ENCODE measurements around the gene WEE2. TPM values are rescaled to one million over a fixed set of nuclear protein-coding genes. Genes with fewer than 3 reads are reported as not detected.
A peak's percentile ranks its signal among the peaks of the same experiment; 100 is the strongest.

WEE2 gene
- polyA plus RNA-seq, 4 donors, result 2.1 TPM; not detected in 3

- DNase-seq (no peak), FAIRE-seq (no peak)
- peaks cover 0 to 19% (median 0%) of the 10 kb centered on the region in 3 donors for H3K4me1 ChIP-seq (ENCODE audit: control insufficient read depth in 3 of 3, insufficient read depth in 2 of 3, low read depth in 1 of 3, low read length in 2 of 3)
- no peak overlapping the region for H3K4me3 ChIP-seq (ENCODE audit: low read depth in 1 of 3, low read length in 3 of 3)
- H3K27ac ChIP-seq (ENCODE audit: low read depth in 1 of 3, low read length in 2 of 3), result peak overlapping the region in 1 of 3 donors; percentile 34
- peaks cover 0 to 11% (median 0%) of the 10 kb centered on the region in 3 donors for H3K36me3 ChIP-seq (ENCODE audit: control insufficient read depth in 3 of 3, insufficient read depth in 2 of 3, low read depth in 1 of 3, low read length in 3 of 3)
- no peaks in the 10 kb centered on the region for H3K27me3 ChIP-seq (ENCODE audit: control insufficient read depth in 3 of 3, insufficient read depth in 3 of 3, low read length in 3 of 3)
- H3K9me3 ChIP-seq (ENCODE audit: control insufficient read depth in 2 of 2, insufficient read depth in 1 of 2, low read depth in 1 of 2, low read length in 1 of 2), result no peaks in the 10 kb centered on the region
- WGBS, 3 donors, result 20 to 29% (median 23%) methylated on average over 2 of the region's 2 CpGs
Measured at GRCh38 chr7:141696348-141696747, 11.8 kb upstream of the WEE2 start.

GRCh38 chr7:141697211-141697871 is 10.8 kb upstream of the WEE2 start:
- Histone ChIP-seq H3K27me3 (ENCODE audit: control insufficient read depth in 3 of 3, insufficient read depth in 3 of 3, low read length in 3 of 3) (no peaks in the 10 kb centered on the region), H3K27ac (ENCODE audit: low read depth in 1 of 3, low read length in 2 of 3) (no peak overlapping the region), H3K9me3 (ENCODE audit: control insufficient read depth in 2 of 2, insufficient read depth in 1 of 2, low read depth in 1 of 2, low read length in 1 of 2) (no peaks in the 10 kb centered on the region), H3K4me3 (ENCODE audit: low read depth in 1 of 3, low read length in 3 of 3) (no peak overlapping the region), H3K4me1 (ENCODE audit: control insufficient read depth in 3 of 3, insufficient read depth in 2 of 3, low read depth in 1 of 3, low read length in 2 of 3) (peaks cover 0 to 16% (median 0%) of the 10 kb centered on the region in 3 donors), H3K36me3 (ENCODE audit: control insufficient read depth in 3 of 3, insufficient read depth in 2 of 3, low read depth in 1 of 3, low read length in 3 of 3) (peaks cover 0 to 11% (median 0%) of the 10 kb centered on the region in 3 donors)
- DNase-seq (no peak), FAIRE-seq (no peak)
- WGBS, 3 donors, result 77 to 82% (median 77%) methylated on average over 10 of the region's 10 CpGs

- Histone ChIP-seq H3K4me1 (ENCODE audit: control insufficient read depth in 3 of 3, insufficient read depth in 2 of 3, low read depth in 1 of 3, low read length in 2 of 3) (peaks cover 0 to 25% (median 2%) of the 10 kb centered on the region in 3 donors), H3K27me3 (ENCODE audit: control insufficient read depth in 3 of 3, insufficient read depth in 3 of 3, low read length in 3 of 3) (no peaks in the 10 kb centered on the region), H3K9me3 (ENCODE audit: control insufficient read depth in 2 of 2, insufficient read depth in 1 of 2, low read depth in 1 of 2, low read length in 1 of 2) (no peaks in the 10 kb centered on the region), H3K4me3 (ENCODE audit: low read depth in 1 of 3, low read length in 3 of 3) (no peak overlapping the region), H3K36me3 (ENCODE audit: control insufficient read depth in 3 of 3, insufficient read depth in 2 of 3, low read depth in 1 of 3, low read length in 3 of 3) (peaks cover 0 to 11% (median 0%) of the 10 kb centered on the region in 3 donors), H3K27ac (ENCODE audit: low read depth in 1 of 3, low read length in 2 of 3) (no peak overlapping the region)
- FAIRE-seq (no peak), DNase-seq (no peak)
- WGBS, 3 donors, result 96 to 100% (median 100%) methylated on average over 1 of the region's 1 CpG
Measured at GRCh38 chr7:141698247-141699015, 9.7 kb upstream of the WEE2 start.

- 57 to 71% (median 67%) methylated on average over 3 of the region's 3 CpGs for WGBS, 3 donors
- Histone ChIP-seq H3K27me3 (ENCODE audit: control insufficient read depth in 3 of 3, insufficient read depth in 3 of 3, low read length in 3 of 3) (no peaks in the 10 kb centered on the region), H3K9me3 (ENCODE audit: control insufficient read depth in 2 of 2, insufficient read depth in 1 of 2, low read depth in 1 of 2, low read length in 1 of 2) (no peaks in the 10 kb centered on the region), H3K36me3 (ENCODE audit: control insufficient read depth in 3 of 3, insufficient read depth in 2 of 3, low read depth in 1 of 3, low read length in 3 of 3) (peaks cover 0 to 8% (median 0%) of the 10 kb centered on the region in 3 donors), H3K4me3 (ENCODE audit: low read depth in 1 of 3, low read length in 3 of 3) (no peak overlapping the region), H3K4me1 (ENCODE audit: control insufficient read depth in 3 of 3, insufficient read depth in 2 of 3, low read depth in 1 of 3, low read length in 2 of 3) (peaks cover 0 to 39% (median 3%) of the 10 kb centered on the region in 3 donors), H3K27ac (ENCODE audit: low read depth in 1 of 3, low read length in 2 of 3) (no peak overlapping the region)
- DNase-seq (no peak), FAIRE-seq (no peak)
Measured at GRCh38 chr7:141699860-141700259, 8.3 kb upstream of the WEE2 start.

GRCh38 chr7:141700296-141700847 is 7.8 kb upstream of the WEE2 start:
- no peak for DNase-seq
- no peak for FAIRE-seq
- Histone ChIP-seq H3K4me1 (ENCODE audit: control insufficient read depth in 3 of 3, insufficient read depth in 2 of 3, low read depth in 1 of 3, low read length in 2 of 3) (peaks cover 0 to 44% (median 3%) of the 10 kb centered on the region in 3 donors), H3K27ac (ENCODE audit: low read depth in 1 of 3, low read length in 2 of 3) (peak overlapping the region in 1 of 3 donors; percentile 15), H3K9me3 (ENCODE audit: control insufficient read depth in 2 of 2, insufficient read depth in 1 of 2, low read depth in 1 of 2, low read length in 1 of 2) (no peaks in the 10 kb centered on the region), H3K4me3 (ENCODE audit: low read depth in 1 of 3, low read length in 3 of 3) (peak overlapping the region in 2 of 3 donors; percentile 24 to 55), H3K27me3 (ENCODE audit: control insufficient read depth in 3 of 3, insufficient read depth in 3 of 3, low read length in 3 of 3) (no peaks in the 10 kb centered on the region), H3K36me3 (ENCODE audit: control insufficient read depth in 3 of 3, insufficient read depth in 2 of 3, low read depth in 1 of 3, low read length in 3 of 3) (peaks cover 0 to 8% (median 0%) of the 10 kb centered on the region in 3 donors)
- 63 to 70% (median 66%) methylated on average over 5 of the region's 5 CpGs for WGBS, 3 donors

GRCh38 chr7:141700848-141701371 is 7.2 kb upstream of the WEE2 start:
- DNase-seq (no peak), FAIRE-seq (no peak)
- Histone ChIP-seq H3K27ac (ENCODE audit: low read depth in 1 of 3, low read length in 2 of 3) (peak overlapping the region in 1 of 3 donors; percentile 15), H3K4me1 (ENCODE audit: control insufficient read depth in 3 of 3, insufficient read depth in 2 of 3, low read depth in 1 of 3, low read length in 2 of 3) (peaks cover 0 to 45% (median 3%) of the 10 kb centered on the region in 3 donors), H3K36me3 (ENCODE audit: control insufficient read depth in 3 of 3, insufficient read depth in 2 of 3, low read depth in 1 of 3, low read length in 3 of 3) (peaks cover 0 to 8% (median 0%) of the 10 kb centered on the region in 3 donors), H3K9me3 (ENCODE audit: control insufficient read depth in 2 of 2, insufficient read depth in 1 of 2, low read depth in 1 of 2, low read length in 1 of 2) (no peaks in the 10 kb centered on the region), H3K4me3 (ENCODE audit: low read depth in 1 of 3, low read length in 3 of 3) (peak overlapping the region; percentile 24 to 89 (median 55)), H3K27me3 (ENCODE audit: control insufficient read depth in 3 of 3, insufficient read depth in 3 of 3, low read length in 3 of 3) (no peaks in the 10 kb centered on the region)
- 3 to 10% (median 6%) methylated on average over 19 to 20 of the region's 20 CpGs for WGBS, 3 donors

DNA sequence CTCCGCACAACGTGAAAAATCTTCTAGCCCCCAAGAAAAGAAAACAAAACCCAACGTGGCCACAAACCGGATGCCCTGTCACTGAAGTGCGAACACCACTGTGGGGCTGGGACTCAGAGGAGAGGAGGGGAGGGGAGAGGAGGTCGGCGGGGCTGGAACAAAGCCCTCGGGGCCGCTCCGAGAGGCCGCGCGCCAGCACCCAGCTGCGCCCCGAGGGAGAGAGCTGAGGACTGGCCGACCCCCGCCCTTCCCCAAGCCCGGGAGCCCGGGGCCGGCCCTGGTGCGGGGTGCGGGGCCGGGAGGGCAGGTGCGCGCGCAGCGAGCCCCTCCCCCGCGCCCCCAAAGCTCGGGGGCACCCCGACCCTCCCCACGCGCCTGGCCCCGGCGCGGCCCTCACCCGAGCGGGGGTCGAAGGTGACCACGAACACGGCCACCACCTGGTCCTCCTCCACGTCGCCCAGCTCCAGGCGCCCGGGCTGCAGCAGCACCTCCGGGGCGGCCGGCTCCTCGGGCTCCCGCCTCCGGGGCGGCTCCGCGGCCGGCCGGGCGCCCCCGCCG is 6.6 kb upstream of the WEE2 start:
- peak overlapping the region; percentile 55 to 96 (median 89) for H3K4me3 ChIP-seq (ENCODE audit: low read depth in 1 of 3, low read length in 3 of 3)
- peak overlapping the region; percentile 50 to 81 (median 64) for H3K27ac ChIP-seq (ENCODE audit: low read depth in 1 of 3, low read length in 2 of 3)
- peak; percentile 57 to 69 for DNase-seq
- no peaks in the 10 kb centered on the region for H3K27me3 ChIP-seq (ENCODE audit: control insufficient read depth in 3 of 3, insufficient read depth in 3 of 3, low read length in 3 of 3)
- peaks cover 0 to 45% (median 3%) of the 10 kb centered on the region in 3 donors for H3K4me1 ChIP-seq (ENCODE audit: control insufficient read depth in 3 of 3, insufficient read depth in 2 of 3, low read depth in 1 of 3, low read length in 2 of 3)
- no peaks in the 10 kb centered on the region for H3K9me3 ChIP-seq (ENCODE audit: control insufficient read depth in 2 of 2, insufficient read depth in 1 of 2, low read depth in 1 of 2, low read length in 1 of 2)
- WGBS, 3 donors, result 1% methylated on average over 33 to 59 of the region's 59 CpGs
- no peak for FAIRE-seq
- peaks cover 0 to 8% (median 0%) of the 10 kb centered on the region in 3 donors for H3K36me3 ChIP-seq (ENCODE audit: control insufficient read depth in 3 of 3, insufficient read depth in 2 of 3, low read depth in 1 of 3, low read length in 3 of 3)

All from small intestine (tissue), 7 donors.